SJSA1 (cell line): ENCODE results near the gene ACO2. TPM values are rescaled to one million over a fixed set of nuclear protein-coding genes. Genes with fewer than 3 reads are reported as not detected.
"Not testable (repeated sequence)": the region's sequence is repeated elsewhere in the genome, so short reads cannot be mapped to it uniquely, and the experiment has no call there.

Experiments used
- DNase-seq, 2 experiments: peaks; one replicate each; pipeline ENCODE4 v3.0.0-alpha.2; 2015 to 2020; ENCODE audit warnings: low spot score in 2 of 2, low read depth in 1 of 2
- H3K27ac ChIP-seq: fragments of 250-450 bp; sonication (Bioruptor Pico); 2 replicates; pipeline ENCODE4 v1.5.1; 2020; ENCODE audit warnings: mild to moderate bottlenecking, moderate library complexity
- H3K27me3 ChIP-seq: fragments of 250-450 bp; sonication (Bioruptor Pico); replicated peaks from 2 replicates; pipeline ENCODE4 v1.5.1; 2020; ENCODE audit warnings: mild to moderate bottlenecking, moderate library complexity
- H3K36me3 ChIP-seq: fragments of 250-450 bp; sonication (Bioruptor Pico); 2 replicates; pipeline ENCODE4 v1.5.1; 2020; ENCODE audit warnings: mild to moderate bottlenecking
- H3K4me1 ChIP-seq: fragments of 250-450 bp; sonication (Bioruptor Pico); replicated peaks from 2 replicates; pipeline ENCODE4 v1.6.1; 2021; ENCODE audit warnings: mild to moderate bottlenecking
- H3K4me3 ChIP-seq: fragments of 250-450 bp; sonication (Bioruptor Pico); 2 replicates; pipeline ENCODE4 v1.5.1; 2020; ENCODE audit warnings: mild to moderate bottlenecking
- H3K9me3 ChIP-seq: fragments of 250-450 bp; sonication (Bioruptor Pico); replicated peaks from 2 replicates; pipeline ENCODE4 v1.5.1; 2020; ENCODE audit warnings: mild to moderate bottlenecking
- total RNA-seq: library from RNA; depleted of rRNA; stranded (reverse); fragments of >200 nt; shearing (Covaris generic); gene quantifications from 2 replicates; pipeline ENCODE4 v1.2.3, GENCODE V29; 2014; rRNA removed

The ACO2 gene
- total RNA-seq: 48.1 and 71.1 TPM in 2 replicates

DNA sequence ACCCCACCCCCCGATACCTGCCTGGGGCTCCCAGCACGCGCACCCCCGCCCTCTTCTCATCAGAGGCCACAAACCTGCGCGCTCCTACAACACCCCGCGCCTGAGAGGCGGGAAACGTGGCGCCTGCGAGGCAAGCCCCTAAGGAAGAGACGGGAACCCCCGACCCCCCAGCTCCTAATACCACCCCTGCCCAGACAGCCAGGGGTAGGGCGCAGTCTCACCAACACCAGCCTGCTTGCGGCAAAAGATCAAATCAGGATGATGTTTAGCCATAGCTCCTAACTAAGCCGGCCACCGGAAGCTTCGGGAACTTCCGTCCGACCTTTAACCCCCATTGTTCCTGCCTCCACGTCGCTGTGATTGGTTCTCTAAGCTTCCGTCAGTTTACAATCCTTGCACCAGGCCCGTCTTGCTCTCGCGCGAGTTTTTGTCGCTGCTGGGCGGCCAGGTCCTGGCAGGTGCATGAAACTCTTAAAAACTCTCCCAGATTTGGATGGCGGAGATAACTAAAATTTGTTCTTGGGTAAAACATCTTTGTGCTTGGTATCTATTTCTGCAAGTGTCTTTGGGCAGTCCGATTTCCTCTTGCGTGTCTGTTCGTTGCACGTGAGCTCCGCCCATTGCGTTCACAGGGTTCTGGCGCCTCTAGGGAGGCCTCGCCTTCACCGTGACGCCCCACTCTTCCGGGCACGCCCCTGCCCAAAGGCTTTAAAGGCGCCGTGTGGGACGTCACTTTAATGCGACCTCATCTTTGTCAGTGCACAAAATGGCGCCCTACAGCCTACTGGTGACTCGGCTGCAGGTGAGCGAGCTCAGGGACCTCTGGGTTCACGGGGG is at the start of gene ACO2, which contains the start of gene PHF5A:
ACO2 (plus strand) TSS at position 737 of the 837 bp plus-strand sequence; CDS start at position 767, 30 bp downstream.
PHF5A (minus strand) TSS at position 312 of the 837 bp plus-strand sequence; CDS start at position 273, 39 bp downstream.
- Histone ChIP-seq H3K27me3 (no peaks in the 10 kb centered on the region), H3K27ac (peak within 1 kb of the TSS; percentile 96), H3K4me1 (peaks cover 12% of the 10 kb centered on the region), H3K36me3 (peaks cover 57% of the 10 kb centered on the region), H3K4me3 (peak within 1 kb of the TSS; percentile 77), H3K9me3 (no peaks in the 10 kb centered on the region)
- DNase-seq: peak; percentile 97 to 100

DNA sequence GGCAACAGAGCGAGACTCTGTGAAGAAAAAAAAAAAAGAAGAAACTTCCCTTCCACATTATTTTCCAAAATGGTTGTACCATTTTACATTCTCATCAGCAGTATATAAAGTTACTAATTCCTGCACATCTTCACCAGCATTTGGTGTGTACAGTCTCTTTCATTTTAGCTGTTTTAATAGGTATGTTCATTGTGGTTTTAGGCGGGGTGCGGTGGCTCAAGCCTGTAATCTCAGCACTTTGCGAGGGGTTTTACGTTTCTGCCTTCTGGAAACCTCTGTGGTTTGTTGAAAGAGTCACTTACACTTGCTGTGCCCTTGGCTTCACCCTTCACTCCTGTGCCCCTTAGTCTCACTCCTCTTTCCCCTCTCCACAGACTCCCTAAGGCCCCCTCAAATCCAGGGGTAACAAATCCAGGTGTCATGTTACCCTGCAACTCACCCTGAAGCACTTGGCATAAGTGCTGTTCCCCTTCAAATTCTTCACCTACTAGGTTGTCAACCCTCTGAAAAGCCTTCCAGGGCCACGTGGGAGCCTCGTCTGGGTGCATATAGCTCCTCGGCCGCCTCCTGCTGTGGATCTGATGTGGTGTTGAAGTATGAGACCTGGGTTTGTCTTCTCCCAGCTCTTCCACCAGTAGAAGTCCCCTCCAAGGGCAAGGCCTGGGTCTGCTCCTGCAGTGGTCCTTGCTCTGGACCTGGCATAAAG is 43.1 kb upstream of the ACO2 start:
- DNase-seq: no peak
- Histone ChIP-seq H3K27me3 (no peaks in the 10 kb centered on the region), H3K36me3 (peaks cover 22% of the 10 kb centered on the region), H3K9me3 (no peaks in the 10 kb centered on the region), H3K27ac (no peak overlapping the region), H3K4me3 (no peak overlapping the region), H3K4me1 (no peaks in the 10 kb centered on the region)

DNA sequence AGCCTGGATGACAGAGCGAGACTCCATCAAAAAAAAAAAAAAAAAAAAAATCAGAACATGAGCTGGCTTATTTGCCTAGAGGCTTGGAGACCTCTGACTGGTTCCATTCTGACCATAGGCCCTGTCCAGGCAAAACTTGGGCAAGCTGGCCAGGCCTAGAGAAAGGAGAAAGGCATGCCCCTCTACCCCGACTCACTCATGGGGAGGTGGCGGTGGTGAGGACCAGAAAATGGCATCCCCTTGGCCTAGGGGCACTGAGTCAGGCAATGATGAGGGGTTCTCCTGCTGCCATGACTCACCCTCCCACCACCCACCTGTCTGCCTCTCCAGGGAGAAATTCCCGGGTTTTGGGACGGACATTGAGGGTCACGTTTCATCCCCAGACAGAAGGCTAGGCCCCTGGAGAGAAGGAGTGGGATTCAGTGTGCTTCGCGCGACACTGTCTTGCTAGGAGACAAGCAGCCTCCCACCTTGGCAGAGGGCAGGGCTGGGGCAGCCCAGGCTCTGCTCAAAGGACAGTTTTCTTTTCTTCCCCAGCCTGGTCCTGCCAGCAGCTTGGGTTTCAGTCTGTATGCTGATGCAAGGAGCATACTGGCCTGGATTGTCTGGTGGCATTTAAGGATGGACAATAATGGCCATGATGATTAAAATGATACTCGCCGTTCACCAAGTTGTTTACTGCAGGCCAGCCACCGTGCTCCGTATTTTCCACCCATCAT is 39.5 kb upstream of the ACO2 start:
- no peak overlapping the region for H3K4me3 ChIP-seq
- DNase-seq: no peak
- no peaks in the 10 kb centered on the region for H3K4me1 ChIP-seq
- no peaks in the 10 kb centered on the region for H3K27me3 ChIP-seq
- peaks cover 29% of the 10 kb centered on the region for H3K36me3 ChIP-seq
- H3K9me3 ChIP-seq: no peaks in the 10 kb centered on the region
- H3K27ac ChIP-seq: no peak overlapping the region

DNA sequence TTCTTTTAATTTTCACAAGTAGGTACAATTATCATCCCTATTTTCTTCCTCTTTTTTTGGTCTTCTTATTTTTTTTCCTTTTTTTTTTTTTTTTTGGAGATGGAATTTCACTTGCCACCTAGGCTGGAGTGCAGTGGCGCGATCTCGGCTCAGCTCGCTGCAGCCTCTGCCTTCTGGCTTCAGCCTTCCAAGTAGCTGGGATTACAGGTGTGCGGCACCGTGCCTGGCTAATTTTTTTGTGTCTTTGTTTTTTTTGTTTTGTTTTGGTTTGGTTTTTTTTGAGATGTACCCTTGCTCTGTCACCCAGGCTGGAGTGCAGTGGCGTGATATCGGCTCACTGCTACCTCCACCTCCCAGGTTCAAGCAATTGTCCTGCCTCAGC is 39.0 kb upstream of the ACO2 start:
- no peak for DNase-seq
- Histone ChIP-seq H3K27me3 (no peaks in the 10 kb centered on the region), H3K27ac (no peak overlapping the region), H3K4me3 (no peak overlapping the region), H3K4me1 (no peaks in the 10 kb centered on the region), H3K36me3 (peaks cover 30% of the 10 kb centered on the region), H3K9me3 (no peaks in the 10 kb centered on the region)

DNA sequence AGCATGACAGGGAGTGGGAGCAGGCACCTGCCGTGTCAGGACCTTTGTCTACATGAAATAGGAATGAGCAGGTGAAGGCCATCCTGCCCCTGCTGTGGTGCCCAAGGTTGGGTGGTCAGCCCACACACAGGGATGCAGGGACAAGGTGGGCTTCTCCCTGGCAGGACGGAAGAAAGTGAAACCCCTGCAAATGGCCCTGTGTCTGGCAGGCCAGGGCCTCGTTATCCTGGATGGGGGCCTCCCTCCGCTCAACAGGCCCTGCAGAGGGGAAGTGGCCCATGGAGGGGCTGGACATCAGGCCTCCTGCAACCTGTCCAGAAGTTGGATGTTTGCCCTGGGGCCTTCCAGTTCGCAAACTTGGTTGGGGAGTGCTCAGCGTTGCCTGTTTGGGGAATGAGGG is 37.3 kb upstream of the ACO2 start:
- no peak for DNase-seq
- H3K27me3 ChIP-seq: no peaks in the 10 kb centered on the region
- H3K4me3 ChIP-seq: no peak overlapping the region
- H3K27ac ChIP-seq: no peak overlapping the region
- no peaks in the 10 kb centered on the region for H3K4me1 ChIP-seq
- H3K9me3 ChIP-seq: no peaks in the 10 kb centered on the region
- H3K36me3 ChIP-seq: peaks cover 45% of the 10 kb centered on the region

DNA sequence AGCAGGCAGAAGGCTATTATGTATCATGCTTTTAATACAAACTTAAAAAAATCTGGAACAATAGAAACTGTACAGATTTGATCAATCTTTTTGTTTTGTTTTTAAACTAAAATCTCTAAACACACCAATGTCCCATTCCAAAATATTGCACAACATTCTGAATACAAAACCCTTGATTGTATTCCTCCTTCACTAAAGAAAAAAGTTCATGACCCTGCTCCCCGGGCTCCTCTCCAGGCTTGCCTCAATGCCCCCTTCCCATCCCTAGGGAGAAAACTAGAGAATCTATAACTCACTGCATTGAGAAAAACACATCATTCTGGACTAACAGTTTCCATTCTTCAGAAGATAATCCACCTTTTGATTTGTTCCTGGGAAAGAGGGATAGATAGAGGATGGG is 35.4 kb upstream of the ACO2 start:
- not testable (repeated sequence) for H3K9me3 ChIP-seq, H3K27me3 ChIP-seq, H3K4me1 ChIP-seq, H3K27ac ChIP-seq, H3K4me3 ChIP-seq, DNase-seq
- peaks cover 55% of the 10 kb centered on the region for H3K36me3 ChIP-seq

DNA sequence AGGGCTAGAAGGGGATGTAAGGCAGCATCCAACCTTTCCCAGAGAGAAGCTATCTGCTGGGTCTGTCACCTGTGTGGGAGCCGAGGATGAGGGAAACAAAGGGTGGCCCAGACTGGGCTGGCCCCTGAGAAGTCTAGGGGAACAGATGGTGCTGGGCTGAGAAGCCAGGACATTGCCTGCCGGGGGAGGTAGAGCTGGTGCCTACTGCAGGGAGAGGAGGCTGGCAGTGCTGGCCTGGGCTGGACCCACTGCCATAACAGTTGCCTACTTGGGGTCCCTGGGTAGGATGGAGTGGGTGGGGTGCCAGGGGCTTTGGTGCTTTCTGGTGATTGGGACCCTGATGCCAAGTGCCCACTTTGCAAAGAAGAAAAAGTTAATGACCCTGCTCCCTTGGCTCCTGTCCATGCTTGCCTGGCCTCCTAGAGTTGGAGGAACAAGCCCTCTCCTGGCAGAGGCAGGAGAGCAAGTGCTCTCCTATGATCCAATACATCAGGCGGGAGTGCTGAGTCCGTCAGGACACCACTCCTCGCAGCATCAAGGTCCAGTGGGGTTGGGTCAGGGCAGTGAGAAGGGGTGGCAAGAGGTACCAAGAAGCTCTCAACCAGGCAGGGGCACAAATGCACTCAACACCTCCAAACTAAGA is 34.4 kb upstream of the ACO2 start:
- peaks cover 62% of the 10 kb centered on the region for H3K36me3 ChIP-seq
- not testable (repeated sequence) for H3K9me3 ChIP-seq, H3K27me3 ChIP-seq, H3K4me3 ChIP-seq, H3K4me1 ChIP-seq, DNase-seq, H3K27ac ChIP-seq

DNA sequence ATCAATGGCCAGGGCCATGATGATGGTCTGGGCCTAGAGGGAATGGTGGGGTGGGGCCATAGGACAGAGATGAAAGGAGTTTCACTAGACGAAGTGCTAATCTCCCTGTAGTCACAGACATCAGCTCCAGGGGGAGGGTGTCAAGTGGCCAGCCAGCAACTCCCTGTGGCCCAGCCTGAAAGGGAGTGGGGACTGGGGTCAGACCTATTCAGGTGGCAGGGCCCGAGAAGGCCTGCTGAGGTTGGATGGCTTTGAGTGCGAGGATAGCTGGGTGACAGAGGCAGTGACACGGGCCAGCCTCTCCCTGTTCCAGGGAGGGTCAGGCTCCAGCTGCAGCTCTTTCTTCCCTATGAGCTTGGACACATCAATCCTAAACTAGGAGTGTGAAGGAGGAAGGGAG is 33.4 kb upstream of the ACO2 start:
- H3K36me3 ChIP-seq: peaks cover 70% of the 10 kb centered on the region
- no peaks in the 10 kb centered on the region for H3K27me3 ChIP-seq
- H3K4me3 ChIP-seq: no peak overlapping the region
- no peaks in the 10 kb centered on the region for H3K4me1 ChIP-seq
- no peaks in the 10 kb centered on the region for H3K9me3 ChIP-seq
- H3K27ac ChIP-seq: no peak overlapping the region
- no peak for DNase-seq

DNA sequence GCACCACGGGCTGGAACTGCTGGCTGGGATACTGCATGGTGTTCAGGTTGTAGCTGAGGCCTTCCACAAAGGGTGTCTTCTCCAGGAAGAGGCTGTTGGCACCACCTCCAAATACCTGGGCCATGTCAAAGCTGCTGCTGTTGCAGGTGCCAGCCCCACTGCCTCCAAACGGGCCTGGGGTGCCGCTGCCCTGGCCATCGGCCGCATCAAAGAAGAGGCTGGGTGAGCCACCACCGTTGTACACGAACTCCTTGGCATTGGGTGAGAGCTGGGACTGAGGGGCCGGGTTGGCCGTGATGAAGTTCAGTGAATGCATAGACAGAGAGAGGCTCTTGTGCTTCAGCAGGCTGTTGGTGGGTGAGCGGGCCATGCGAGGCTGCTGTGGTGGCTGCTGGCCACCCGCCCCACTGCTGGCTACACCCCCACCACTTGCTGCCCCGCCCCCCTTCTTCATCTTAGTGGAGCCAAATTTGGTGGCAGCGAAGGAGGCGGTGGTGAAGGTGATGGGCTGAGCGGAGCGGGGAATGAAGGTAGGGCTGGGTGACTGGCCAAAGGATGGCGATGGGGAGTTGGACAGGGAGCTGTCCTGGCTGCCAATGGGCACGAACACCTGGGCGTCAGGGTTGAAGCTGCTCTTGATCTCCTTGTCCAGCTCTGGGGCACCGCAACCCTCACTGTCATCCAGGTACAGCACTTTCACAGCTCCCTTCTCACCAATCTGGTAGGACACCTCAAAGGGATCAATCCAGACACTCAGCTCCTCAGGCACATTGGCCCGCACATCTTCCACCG is 32.4 kb upstream of the ACO2 start:
- H3K4me3 ChIP-seq: no peak overlapping the region
- no peak overlapping the region for H3K27ac ChIP-seq
- H3K4me1 ChIP-seq: no peaks in the 10 kb centered on the region
- peaks cover 74% of the 10 kb centered on the region for H3K36me3 ChIP-seq
- no peak for DNase-seq
- H3K27me3 ChIP-seq: no peaks in the 10 kb centered on the region
- no peaks in the 10 kb centered on the region for H3K9me3 ChIP-seq

DNA sequence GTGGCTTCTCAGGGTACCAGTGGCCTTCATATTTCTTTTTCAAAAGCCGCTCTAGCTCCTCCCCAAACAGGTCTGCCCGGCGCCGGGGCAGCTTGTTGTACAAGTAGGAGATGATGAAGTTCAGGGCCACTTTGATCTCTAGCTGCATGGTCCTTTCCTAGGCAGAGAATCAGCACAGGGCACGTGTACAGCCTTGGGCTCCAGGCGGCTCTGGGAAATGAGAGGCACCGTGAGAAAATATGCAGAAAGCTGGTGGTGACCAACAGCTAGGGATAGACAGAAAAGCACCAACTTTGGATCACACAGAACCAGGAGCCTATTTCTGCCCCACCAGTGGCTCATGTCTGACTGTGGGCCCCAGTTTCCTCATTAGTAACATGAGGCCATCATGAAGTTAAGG is 31.7 kb upstream of the ACO2 start:
- no peak overlapping the region for H3K4me3 ChIP-seq
- H3K9me3 ChIP-seq: no peaks in the 10 kb centered on the region
- H3K36me3 ChIP-seq: peaks cover 72% of the 10 kb centered on the region
- no peak for DNase-seq
- H3K27me3 ChIP-seq: no peaks in the 10 kb centered on the region
- no peak overlapping the region for H3K27ac ChIP-seq
- no peaks in the 10 kb centered on the region for H3K4me1 ChIP-seq

DNA sequence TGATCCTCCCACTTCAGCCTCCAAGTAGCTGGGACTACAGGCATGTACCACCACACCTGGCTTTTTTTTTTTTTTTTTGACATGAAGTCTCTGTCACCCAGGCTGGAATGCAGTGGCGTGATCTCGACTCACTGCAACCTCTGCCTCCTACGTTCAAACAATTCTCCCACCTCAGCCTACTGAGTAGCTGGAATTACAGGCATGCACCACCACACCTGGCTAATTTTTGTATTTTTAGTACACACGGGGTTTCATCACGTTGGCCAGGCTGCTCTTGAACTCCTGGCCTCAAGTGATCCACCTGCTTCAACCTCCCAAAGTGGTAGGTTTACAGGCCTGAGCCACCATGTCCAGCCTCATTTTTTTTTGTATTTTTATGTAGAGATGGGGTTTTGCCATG is 28.4 kb upstream of the ACO2 start:
- not testable (repeated sequence) for DNase-seq, H3K4me1 ChIP-seq, H3K4me3 ChIP-seq, H3K9me3 ChIP-seq, H3K27me3 ChIP-seq, H3K27ac ChIP-seq
- peaks cover 71% of the 10 kb centered on the region for H3K36me3 ChIP-seq

DNA sequence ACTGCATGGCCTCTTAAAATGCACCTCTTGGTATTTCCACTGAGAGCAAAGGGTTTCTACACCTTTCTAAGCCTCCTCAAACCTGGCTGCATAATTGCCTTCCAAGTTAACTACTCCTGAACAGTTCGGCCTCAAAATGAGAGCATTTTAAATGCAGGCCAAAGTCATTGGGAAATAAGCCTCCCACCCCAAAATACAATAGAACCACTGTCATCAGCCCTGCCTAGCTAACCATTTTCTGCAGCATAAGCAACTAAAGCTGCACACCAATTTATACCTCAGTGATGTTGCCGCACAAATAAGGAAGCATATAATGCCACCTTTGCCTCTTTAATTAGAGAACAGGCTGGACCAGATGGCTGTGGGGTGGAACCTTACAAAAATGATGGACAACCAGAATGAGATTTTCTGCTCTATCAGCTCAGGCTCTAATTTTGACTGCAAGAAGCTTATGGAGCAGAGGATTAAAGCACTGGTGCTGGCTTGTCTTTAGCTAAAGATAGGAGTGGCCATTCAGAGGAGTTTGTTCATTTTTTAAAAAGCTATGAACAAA is 26.6 kb upstream of the ACO2 start:
- DNase-seq: no peak
- Histone ChIP-seq H3K36me3 (peaks cover 52% of the 10 kb centered on the region), H3K27ac (no peak overlapping the region), H3K9me3 (no peaks in the 10 kb centered on the region), H3K4me3 (no peak overlapping the region), H3K4me1 (0 out of 2 replicates have a peak, but pooled peaks cover 4% of the 10 kb centered on the region), H3K27me3 (no peaks in the 10 kb centered on the region)
